GM19372 (cell line): Measurements from ENCODE around the gene HSPA12B.

Source experiments
- ATAC-seq: cut with Tn5 transposase; IDR thresholded peaks from one replicate; pipeline ENCODE4 v1.9.1; 2021; ENCODE audit warnings: mild to moderate bottlenecking, low read depth, moderate library complexity; ENCODE audit not compliant: unreplicated experiment

Gene HSPA12B

GRCh38 chr20:3760655-3761348 lies 28.3 kb downstream of the HSPA12B start:
- no peak for ATAC-seq

GRCh38 chr20:3763671-3764601 lies 31.5 kb downstream of the HSPA12B start:
- no peak for ATAC-seq

- ATAC-seq, result no peak
These were observed 32.2 kb downstream of the HSPA12B start for GRCh38 chr20:3764659-3765058.

- ATAC-seq, result no peak
These were observed 32.8 kb downstream of the HSPA12B start for GRCh38 chr20:3765171-3765882.

- ATAC-seq, result no peak
These were observed 34.1 kb downstream of the HSPA12B start for GRCh38 chr20:3766422-3767109.

GRCh38 chr20:3767110-3767426 lies 34.6 kb downstream of the HSPA12B start:
- ATAC-seq, result no peak

- peak; percentile 91 for ATAC-seq
These were observed 35.2 kb downstream of the HSPA12B start, which contains the start of gene ADISSP for GRCh38 chr20:3767427-3768341. Gene ADISSP, minus strand, starts transcription at chr20:3767753. Its CDS starts 7,653 bp downstream, at chr20:3760100.

- ATAC-seq, result peak; percentile 33
These were observed 36.1 kb downstream of the HSPA12B start for GRCh38 chr20:3768342-3769130.

GRCh38 chr20:3771552-3772058 lies 39.1 kb downstream of the HSPA12B start:
- ATAC-seq, result no peak

- no peak for ATAC-seq
These were observed 43.1 kb downstream of the HSPA12B start for GRCh38 chr20:3775457-3776108.

GRCh38 chr20:3777381-3777715 lies 44.9 kb downstream of the HSPA12B start:
- ATAC-seq, result no peak

- ATAC-seq, result no peak
These were observed 45.5 kb downstream of the HSPA12B start for GRCh38 chr20:3777716-3778629.

- ATAC-seq, result no peak
These were observed 46.5 kb downstream of the HSPA12B start for GRCh38 chr20:3778976-3779375.

GRCh38 chr20:3781153-3781910 lies 48.8 kb downstream of the HSPA12B start, which contains the start of gene SPEF1:
Gene SPEF1, minus strand, starts transcription at chr20:3781448. Its CDS starts 161 bp downstream, at chr20:3781287.
- ATAC-seq, result peak; percentile 55

GRCh38 chr20:3782597-3782996 lies 50.1 kb downstream of the HSPA12B start:
- no peak for ATAC-seq

- no peak for ATAC-seq
These were observed 50.6 kb downstream of the HSPA12B start for GRCh38 chr20:3783068-3783489.
